H1 (cell line): Measurements from ENCODE around the gene PDE9A. TPM values are rescaled to one million over a fixed set of nuclear protein-coding genes. Genes with fewer than 3 reads are reported as not detected.

ENCODE experiments used
- CTCF ChIA-PET: fragments of 300-600 bp; sonication (Branson Sonifier 250); formaldehyde crosslinking; loops from one replicate; lab custom pipeline; 2021; ENCODE audit not compliant: partially characterized antibody; lab: Charles Lee
- POLR2A ChIA-PET: fragments of 300-600 bp; sonication (Branson Sonifier 250); formaldehyde crosslinking; loops from one replicate; lab custom pipeline; 2021; ENCODE audit warnings: inconsistent platforms; ENCODE audit not compliant: partially characterized antibody; lab: Charles Lee
- DNase-seq, 2 experiments: peaks; one replicate each; pipeline versions ENCODE4 v3.0.0 to v3.0.0-alpha.2; 2010 to 2022; ENCODE audit warnings: low spot score in 2 of 2, low read depth in 1 of 2, mixed read lengths in 1 of 2
- FAIRE-seq: peaks from 2 replicates; lab custom pipeline; 2011; peaks lifted over from hg19 to GRCh38; lab: Jason Lieb, UNC
- H2AFZ ChIP-seq: 2 replicates; pipeline ENCODE4 v1.8.1; 2012; ENCODE audit warnings: low read length, inconsistent platforms
- H2AK5ac ChIP-seq: 2 replicates; pipeline ENCODE4 v1.6.1; 2013; ENCODE audit warnings: low read depth, low read length
- H2BK120ac ChIP-seq: replicated peaks from 2 replicates; pipeline ENCODE3; 2013; ENCODE audit warnings: low read depth, low read length, inconsistent platforms
- H2BK12ac ChIP-seq: 2 replicates; pipeline ENCODE4 v1.6.1; 2013; ENCODE audit warnings: low read depth, low read length
- H2BK15ac ChIP-seq: 2 replicates; pipeline ENCODE4 v1.6.1; 2013; ENCODE audit warnings: low read length
- H2BK20ac ChIP-seq: 2 replicates; pipeline ENCODE4 v1.6.1; 2013; ENCODE audit warnings: low read length
- H2BK5ac ChIP-seq: 2 replicates; pipeline ENCODE4 v1.6.1; 2013; ENCODE audit warnings: low read depth, low read length
- H3K14ac ChIP-seq: 2 replicates; pipeline ENCODE4 v1.6.1; 2013; ENCODE audit warnings: inconsistent platforms; ENCODE audit not compliant: insufficient read length
- H3K18ac ChIP-seq: 2 replicates; pipeline ENCODE4 v1.6.1; 2013; ENCODE audit warnings: low read length; ENCODE audit errors: extremely low read depth
- H3K23ac ChIP-seq: 2 replicates; pipeline ENCODE4 v1.6.1; 2013; ENCODE audit warnings: inconsistent platforms; ENCODE audit not compliant: insufficient read length
- H3K23me2 ChIP-seq: 2 replicates; pipeline ENCODE4 v1.6.1; 2013; ENCODE audit warnings: low read depth, low read length
- H3K27ac ChIP-seq: 2 replicates; pipeline ENCODE4 v1.6.1; 2011; ENCODE audit warnings: low read depth, low read length, inconsistent platforms
- H3K27me3 ChIP-seq, 4 experiments: replicated peaks in 1 of 4; 1 replicate in 1 of 4; 2 replicates in 3 of 4; pipeline versions ENCODE4 v1.6.1 to v1.8.1; 2011 to 2013; ENCODE audit warnings: low read length in 3 of 4, mild to moderate bottlenecking in 3 of 4, inconsistent platforms in 2 of 4, mixed read lengths in 2 of 4, moderate library complexity in 1 of 4; ENCODE audit not compliant: control insufficient read depth in 3 of 4, insufficient read depth in 3 of 4; ENCODE audit errors: extremely low read depth in 1 of 4
- H3K36me3 ChIP-seq, 4 experiments: 2 replicates each; pipeline versions ENCODE4 v1.6.1 to v1.8.1; 2011 to 2013; ENCODE audit warnings: mild to moderate bottlenecking in 4 of 4, low read length in 3 of 4, moderate library complexity in 2 of 4, control low read depth in 1 of 4, inconsistent platforms in 1 of 4; ENCODE audit not compliant: insufficient read depth in 4 of 4, control insufficient read depth in 2 of 4
- H3K4ac ChIP-seq: replicated peaks from 2 replicates; pipeline ENCODE3; 2013; ENCODE audit warnings: low read length, low read depth, mixed read lengths, inconsistent platforms; ENCODE audit not compliant: insufficient read length
- H3K4me1 ChIP-seq, 4 experiments: replicated peaks in 1 of 4; 1 replicate in 1 of 4; 2 replicates in 3 of 4; pipeline versions ENCODE4 v1.6.1 to v1.8.1; 2011 to 2013; ENCODE audit warnings: low read length in 3 of 4, inconsistent platforms in 2 of 4, mixed read lengths in 1 of 4; ENCODE audit not compliant: insufficient read depth in 4 of 4, control insufficient read depth in 3 of 4
- H3K4me2 ChIP-seq, 2 experiments: 2 replicates each; pipeline versions ENCODE4 v1.6.1 to v1.8.1; 2011 to 2013; ENCODE audit warnings: low read depth in 2 of 2, low read length in 2 of 2, control low read depth in 1 of 2, inconsistent platforms in 1 of 2, mild to moderate bottlenecking in 1 of 2; ENCODE audit not compliant: insufficient read depth in 1 of 2
- H3K4me3 ChIP-seq, 4 experiments: fragments of 200-600, 300-600 bp in 1 of 4; sonication (generic), shearing (Covaris generic), sonication (Bioruptor Twin) in 1 of 4; 2 replicates each; pipeline versions ENCODE4 v1.5.1 to v1.8.1; 2011 to 2016; ENCODE audit warnings: low read length in 4 of 4, low read depth in 3 of 4, control low read depth in 2 of 4, inconsistent platforms in 2 of 4, mild to moderate bottlenecking in 2 of 4, mixed read lengths in 1 of 4, moderate library complexity in 1 of 4; ENCODE audit not compliant: insufficient read depth in 2 of 4; ENCODE audit errors: extremely low read depth in 1 of 4
- H3K56ac ChIP-seq: replicated peaks from 2 replicates; pipeline ENCODE3; 2013; ENCODE audit warnings: low read depth, mild to moderate bottlenecking, mixed read lengths, low read length, inconsistent platforms; ENCODE audit not compliant: insufficient read length
- H3K79me1 ChIP-seq: 2 replicates; pipeline ENCODE4 v1.6.1; 2013; ENCODE audit warnings: low read depth, low read length, control low read depth
- H3K79me2 ChIP-seq, 2 experiments: 2 replicates each; pipeline versions ENCODE4 v1.6.1 to v1.8.1; 2012 to 2013; ENCODE audit warnings: low read length in 2 of 2, mild to moderate bottlenecking in 2 of 2, inconsistent platforms in 1 of 2; ENCODE audit not compliant: insufficient read depth in 2 of 2, control insufficient read depth in 1 of 2
- H3K9ac ChIP-seq, 4 experiments: replicated peaks in 1 of 4; 1 replicate in 1 of 4; 2 replicates in 3 of 4; pipeline versions ENCODE4 v1.6.1 to v1.8.1; 2011 to 2013; ENCODE audit warnings: low read depth in 3 of 4, low read length in 3 of 4, control low read depth in 2 of 4, mild to moderate bottlenecking in 2 of 4, moderate library complexity in 2 of 4, inconsistent platforms in 1 of 4; ENCODE audit errors: extremely low read depth in 1 of 4
- H3K9me3 ChIP-seq, 2 experiments: 2 replicates each; pipeline versions ENCODE4 v1.6.1 to v1.8.1; 2012 to 2013; ENCODE audit warnings: mild to moderate bottlenecking in 2 of 2, moderate library complexity in 2 of 2, control low read depth in 1 of 2, inconsistent platforms in 1 of 2, low read depth in 1 of 2, low read length in 1 of 2, mixed read lengths in 1 of 2; ENCODE audit not compliant: insufficient read depth in 2 of 2
- H4K20me1 ChIP-seq, 2 experiments: replicated peaks in 1 of 2; 2 replicates each; pipeline versions ENCODE3 to v1.8.1; 2011 to 2013; ENCODE audit warnings: inconsistent platforms in 2 of 2, low read length in 2 of 2, mild to moderate bottlenecking in 1 of 2; ENCODE audit not compliant: insufficient read depth in 2 of 2, control insufficient read depth in 1 of 2
- H4K5ac ChIP-seq: 2 replicates; pipeline ENCODE4 v1.6.1; 2013; ENCODE audit warnings: low read length, low read depth, mixed read lengths, inconsistent platforms; ENCODE audit not compliant: insufficient read length
- H4K8ac ChIP-seq: 2 replicates; pipeline ENCODE4 v1.8.0; 2013; ENCODE audit warnings: mild to moderate bottlenecking, moderate library complexity, low read length, inconsistent platforms; ENCODE audit not compliant: insufficient read depth; ENCODE audit errors: extremely low read depth
- H4K91ac ChIP-seq: replicated peaks from 2 replicates; pipeline ENCODE3; 2013; ENCODE audit warnings: low read length, mixed read lengths, inconsistent platforms; ENCODE audit not compliant: insufficient read length
- CEBPB ChIP-seq: IDR thresholded peaks from 2 replicates; pipeline ENCODE4 v1.6.1; 2012; ENCODE audit warnings: low read depth, low read length
- RAD21 ChIP-seq, 2 experiments: IDR thresholded peaks in 1 of 2; conservative IDR thresholded peaks in 1 of 2; 2 replicates each; pipeline ENCODE4 v1.6.1; 2011; ENCODE audit warnings: low read depth in 2 of 2, low read length in 2 of 2, improper control_type of control experiment in 1 of 2, inconsistent platforms in 1 of 2, mild to moderate bottlenecking in 1 of 2, moderate library complexity in 1 of 2
- WGBS, 2 experiments: shearing (Covaris generic) in 1 of 2; methylation state at CpG; one replicate each; pipeline versions ENCODE4 v1.1.6 to v1.1.7; 2013 to 2015; ENCODE audit warnings: low lambda C conversion rate in 2 of 2, mixed read lengths in 2 of 2, inconsistent platforms in 1 of 2, low coverage in 1 of 2, missing lambda C conversion rate in 1 of 2; ENCODE audit not compliant: insufficient replicate concordance in 2 of 2, insufficient coverage in 1 of 2, insufficient read length in 1 of 2; ENCODE audit errors: extremely low coverage in 1 of 2, missing lambda C conversion rate in 1 of 2; 5-methylcytosine and 5-hydroxymethylcytosine counted together
- polyA plus RNA-seq, 7 experiments: library from polyadenylated mRNA; depleted of rRNA in 3 of 7; stranded (reverse) in 5 of 7; unstranded in 2 of 7; fragments of >200 nt in 5 of 7; fragments of 200-250 nt in 2 of 7; gene quantifications; 1 replicate in 5 of 7; 2 replicates in 1 of 7; 4 replicates in 1 of 7; pipeline versions ENCODE4 v1.2.1 to v1.2.3, GENCODE V29; 2011 to 2013; ENCODE audit warnings: missing spikeins in 2 of 7, mixed read lengths in 2 of 7
- total RNA-seq: library from RNA; stranded (reverse); fragmentation: NEBNext Ultra II Directional; extraction: Animal tissue kit (Norgen Biotek cat#: 25700); gene quantifications from 2 replicates; pipeline ENCODE4 v1.2.1, GENCODE V29; 2021

The PDE9A gene
- total and polyA plus RNA-seq, 2 of the 8 experiments (the other 6 are each of a cell fraction or from before 2014, with no cell fraction given): 39.2 to 45.9 TPM

DNA sequence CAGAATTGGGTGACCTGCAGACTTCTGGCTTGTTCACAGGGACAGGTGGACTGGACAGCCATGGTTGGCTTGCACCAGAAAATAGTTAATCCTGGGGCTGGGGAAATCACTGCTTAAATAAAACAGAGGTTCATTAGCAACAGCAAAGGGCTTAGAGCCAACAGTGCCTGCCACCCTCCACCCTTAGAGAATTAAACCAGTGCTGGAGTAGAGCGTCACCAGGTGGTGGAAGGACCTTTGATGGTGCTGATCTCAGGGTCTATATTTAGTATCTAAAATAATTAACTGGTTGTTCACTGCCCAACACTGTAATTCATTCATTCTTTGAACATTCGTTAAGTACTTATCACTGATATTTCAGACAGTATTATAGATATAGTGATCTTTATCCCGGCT lies 34.7 kb upstream of the PDE9A start:
- Histone ChIP-seq H4K8ac (no peak overlapping the region), H2BK5ac (no peak overlapping the region), H2BK12ac (no peak overlapping the region), H3K4ac (no peak overlapping the region), H3K27ac (no peak overlapping the region), H3K23me2 (peaks cover 11% of the 10 kb centered on the region; the same call in 1 of the 2 replicates), H3K56ac (no peak overlapping the region), H3K4me1 (peaks cover 0 to 8% (median 3%) of the 10 kb centered on the region in 4 experiments; a peak in 4 of 7 replicates), H3K79me1 (no peaks in the 10 kb centered on the region), H3K18ac (no peak overlapping the region), H3K27me3 (no peaks in the 10 kb centered on the region; a peak in 1 of 7 replicates), H2BK120ac (no peak overlapping the region), H3K23ac (no peak overlapping the region), H3K4me3 (no peak overlapping the region), H2AFZ (no peak overlapping the region), H2BK15ac (no peak overlapping the region), H4K91ac (no peak overlapping the region), H3K36me3 (no peaks in the 10 kb centered on the region; a peak in 1 of 8 replicates), H3K9me3 (no peaks in the 10 kb centered on the region), H3K14ac (no peak overlapping the region), H2BK20ac (no peak overlapping the region), H2AK5ac (no peak overlapping the region), H3K79me2 (no peaks in the 10 kb centered on the region), H4K20me1 (peaks cover 0 to 7% of the 10 kb centered on the region in 2 experiments), H3K9ac (no peak overlapping the region), H3K4me2 (no peak overlapping the region), H4K5ac (no peak overlapping the region)
- ChIA-PET POLR2A (interaction anchor here (1.8 kb wide), 1 partner anchor 35 kb away, joined by 6 read pairs; the partner anchor contains the start of gene PDE9A), CTCF (interaction anchor here (0.8 to 1.4 kb wide), 3 partner anchors 11 to 26 kb away, joined by 3 to 4 read pairs (median 3); no protein-coding TSS in a partner anchor)
- no peak for TF ChIP-seq CEBPB
- peak; percentile 9 to 27; a peak in 1 of 4 replicates for TF ChIP-seq RAD21 (IDR thresholded peaks at IDR 0.05 in 1 of 2, conservative IDR thresholded peaks at IDR 0.05 in 1 of 2; ENCODE audit: low read depth in 2 of 2, low read length in 2 of 2)
- DNase-seq: no peak
- no peak for FAIRE-seq
- WGBS, 2 experiments: 85% methylated on average over 3 of the region's 3 CpGs; no CpG with 5 or more reads in 1 of the 2 experiments
